Measurements from ENCODE around the gene GNAT3.

GNAT3 gene

DNA sequence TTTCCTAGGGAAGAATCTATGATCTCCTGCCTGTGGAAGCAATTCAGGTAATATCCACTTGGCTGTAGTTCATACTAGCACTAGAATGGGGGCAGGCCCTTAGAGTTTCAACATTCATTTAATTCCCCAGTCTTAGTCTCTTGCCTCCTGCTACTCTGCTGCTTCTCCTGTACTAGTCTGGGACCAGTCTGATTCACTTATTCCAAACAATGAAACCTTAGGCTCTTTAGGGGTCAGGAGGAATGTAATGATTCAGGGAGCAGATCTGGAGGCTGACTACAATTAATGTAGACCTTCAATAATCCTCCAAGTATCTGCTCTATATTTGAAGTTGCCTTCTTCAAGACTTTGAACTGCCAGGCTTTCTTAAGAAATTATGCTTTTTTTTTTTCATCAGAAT is 101.8 kb downstream of the GNAT3 start:
- no peak overlapping the region for H3K27ac ChIP-seq
- TF ChIP-seq, protein P1, sequence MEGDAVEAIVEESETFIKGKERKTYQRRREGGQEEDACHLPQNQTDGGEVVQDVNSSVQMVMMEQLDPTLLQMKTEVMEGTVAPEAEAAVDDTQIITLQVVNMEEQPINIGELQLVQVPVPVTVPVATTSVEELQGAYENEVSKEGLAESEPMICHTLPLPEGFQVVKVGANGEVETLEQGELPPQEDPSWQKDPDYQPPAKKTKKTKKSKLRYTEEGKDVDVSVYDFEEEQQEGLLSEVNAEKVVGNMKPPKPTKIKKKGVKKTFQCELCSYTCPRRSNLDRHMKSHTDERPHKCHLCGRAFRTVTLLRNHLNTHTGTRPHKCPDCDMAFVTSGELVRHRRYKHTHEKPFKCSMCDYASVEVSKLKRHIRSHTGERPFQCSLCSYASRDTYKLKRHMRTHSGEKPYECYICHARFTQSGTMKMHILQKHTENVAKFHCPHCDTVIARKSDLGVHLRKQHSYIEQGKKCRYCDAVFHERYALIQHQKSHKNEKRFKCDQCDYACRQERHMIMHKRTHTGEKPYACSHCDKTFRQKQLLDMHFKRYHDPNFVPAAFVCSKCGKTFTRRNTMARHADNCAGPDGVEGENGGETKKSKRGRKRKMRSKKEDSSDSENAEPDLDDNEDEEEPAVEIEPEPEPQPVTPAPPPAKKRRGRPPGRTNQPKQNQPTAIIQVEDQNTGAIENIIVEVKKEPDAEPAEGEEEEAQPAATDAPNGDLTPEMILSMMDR (conservative IDR thresholded peaks at IDR 0.05): no peak
